HepG2 (cell line): ENCODE data around the gene EIF2B1. TPM values are rescaled to one million over a fixed set of nuclear protein-coding genes. Genes with fewer than 3 reads are reported as not detected.

Source experiments
- ARID2 ChIP-seq: sonication (generic); formaldehyde crosslinking; IDR thresholded peaks from 2 replicates; pipeline ENCODE4 v1.8.1; 2022; ENCODE audit warnings: mild to moderate bottlenecking, missing genetic modification reagents, borderline replicate concordance
- CCAR2 ChIP-seq: fragments of 200-400 bp; formaldehyde crosslinking; optimal IDR thresholded peaks from 2 replicates; pipeline ENCODE3; 2018; ENCODE audit warnings: low read depth, mild to moderate bottlenecking, low read length, moderate library complexity
- EEA1 ChIP-seq: sonication (generic); formaldehyde crosslinking; IDR thresholded peaks from 2 replicates; pipeline ENCODE4 v1.5.1; 2020; ENCODE audit warnings: mild to moderate bottlenecking, missing genetic modification reagents, borderline replicate concordance
- HNRNPLL ChIP-seq: fragments of 200-400 bp; formaldehyde crosslinking; IDR thresholded peaks from 2 replicates; pipeline ENCODE4 v1.6.1; 2017; ENCODE audit warnings: mild to moderate bottlenecking, low read depth, low read length; ENCODE audit not compliant: poor library complexity, severe bottlenecking
- KDM4B ChIP-seq: sonication (generic); formaldehyde crosslinking; IDR thresholded peaks from 2 replicates; pipeline ENCODE4 v1.4.0; 2020; ENCODE audit warnings: missing genetic modification reagents
- MYPOP ChIP-seq: sonication (generic); formaldehyde crosslinking; IDR thresholded peaks from 2 replicates; pipeline ENCODE4 v1.8.1; 2023; ENCODE audit warnings: mild to moderate bottlenecking, moderate library complexity, missing genetic modification reagents
- PAXIP1 ChIP-seq: sonication (generic); formaldehyde crosslinking; conservative IDR thresholded peaks from 2 replicates; pipeline ENCODE4 v1.4.0; 2020; ENCODE audit warnings: mild to moderate bottlenecking, missing genetic modification reagents, moderate library complexity
- TFAP4 ChIP-seq: sonication (generic); IDR thresholded peaks from 2 replicates; pipeline ENCODE4 v1.6.1; 2016; ENCODE audit warnings: low read depth, borderline replicate concordance
- ZBTB40 ChIP-seq, 2 experiments: fragments of 450-650 bp in 1 of 2; sonication (generic) in 1 of 2; formaldehyde crosslinking in 1 of 2; IDR thresholded peaks; 2 replicates each; pipeline versions ENCODE4 v1.6.1 to v1.8.0; 2016 to 2022; ENCODE audit warnings: antibody characterized with exemption in 1 of 2, mild to moderate bottlenecking in 1 of 2, missing genetic modification reagents in 1 of 2
- ZFP90 ChIP-seq: sonication (generic); formaldehyde crosslinking; IDR thresholded peaks from 2 replicates; pipeline ENCODE4 v1.8.0; 2022; ENCODE audit warnings: missing genetic modification reagents, mild to moderate bottlenecking, inconsistent platforms, borderline replicate concordance
- ZKSCAN1 ChIP-seq: fragments of 150-350 bp; IDR thresholded peaks from 2 replicates; pipeline ENCODE4 v1.6.1; 2014; ENCODE audit warnings: low read length
- ZNF749 ChIP-seq: sonication (generic); formaldehyde crosslinking; IDR thresholded peaks from 2 replicates; pipeline ENCODE4 v1.8.0; 2022; ENCODE audit warnings: mild to moderate bottlenecking, missing genetic modification reagents, moderate library complexity, borderline replicate concordance
- polyA plus RNA-seq, 8 experiments: library from polyadenylated mRNA; depleted of rRNA in 3 of 8; stranded (reverse) in 7 of 8; unstranded in 1 of 8; fragments of >200 nt; fragmentation: Illumina TruSeq in 4 of 8; extraction: Trizol in 4 of 8; gene quantifications; 2 replicates each; pipeline versions ENCODE4 v1.2.1 to v1.2.3, GENCODE V29; 2011 to 2016; ENCODE audit warnings: low read depth in 4 of 8, missing spikeins in 1 of 8, mixed read lengths in 1 of 8; ENCODE audit not compliant: insufficient read depth in 1 of 8
- total RNA-seq, 5 experiments: library from RNA; depleted of rRNA; stranded (reverse); fragments of >200 nt; fragmentation: Illumina TruSeq; extraction: Trizol; gene quantifications; 2 replicates each; pipeline ENCODE4 v1.2.3, GENCODE V29; 2016; ENCODE audit warnings: low read depth in 1 of 5

EIF2B1 gene
- total and polyA plus RNA-seq, 2 of the 13 experiments (the other 11 are each of a cell fraction or from before 2014, with no cell fraction given), result 18.7 to 37.4 TPM

- TF ChIP-seq ARID2 (CRISPR knock-in tag) (peak; percentile 62; the same call in 1 of the 2 replicates), TFAP4 (peak; percentile 25; the same call in 1 of the 2 replicates), KDM4B (CRISPR knock-in tag) (peak; percentile 40; the same call in 1 of the 2 replicates), ZFP90 (CRISPR knock-in tag) (peak; percentile 78; the same call in 1 of the 2 replicates), MYPOP (CRISPR knock-in tag) (peak; percentile 64; the same call in 1 of the 2 replicates), ZNF749 (CRISPR knock-in tag) (peak; percentile 62; the same call in 1 of the 2 replicates), PAXIP1 (CRISPR knock-in tag) (peak; percentile 62), EEA1 (CRISPR knock-in tag) (peak; percentile 51; the same call in 1 of the 2 replicates), ZBTB40 (IDR thresholded peaks at IDR 0.05) (peak; percentile 96), ZBTB40 (CRISPR knock-in tag; IDR thresholded peaks at IDR 0.05) (peak; percentile 59; the same call in 1 of the 2 replicates), ZKSCAN1 (peak; percentile 56; the same call in 1 of the 2 replicates), CCAR2 (no peak), HNRNPLL (peak; percentile 87)
Observed at GRCh38 chr12:123633379-123634141, at the start of gene EIF2B1, which contains the start of gene GTF2H3 (continued).
